OCI-LY7 (cell line): ENCODE measurements around the gene MORN1. TPM values are rescaled to one million over a fixed set of nuclear protein-coding genes. Genes with fewer than 3 reads are reported as not detected.

Experiments used
- BruUV-seq: library from RNA; stranded (reverse); fragments of 400-500 nt; replicated peaks from 2 replicates; lab custom pipeline; 2021; lab: Mats Ljungman, UMichigan
- CTCF ChIA-PET: fragments of 300-600 bp; sonication (Branson Sonifier 250); formaldehyde crosslinking; loops from one replicate; lab custom pipeline; 2022; ENCODE audit warnings: antibody characterized with exemption; ENCODE audit not compliant: unreplicated experiment; lab: Charles Lee
- POLR2A ChIA-PET: fragments of 300-600 bp; sonication (Branson Sonifier 250); formaldehyde crosslinking; loops from one replicate; lab custom pipeline; 2022; ENCODE audit warnings: antibody characterized with exemption; lab: Charles Lee
- DNase-seq: peaks from one replicate; pipeline ENCODE4 v3.0.0-alpha.2; 2015; ENCODE audit warnings: low spot score
- H2AFZ ChIP-seq: fragments of 200-600 bp; sonication (generic), shearing (Covaris generic); 2 replicates; pipeline ENCODE4 v1.6.1; 2014; ENCODE audit warnings: mild to moderate bottlenecking, antibody characterized with exemption, low read length, moderate library complexity
- H3K27ac ChIP-seq: fragments of 200-600 bp; sonication (generic); 2 replicates; pipeline ENCODE4 v1.5.1; 2014; ENCODE audit warnings: mixed run types, low read depth, mild to moderate bottlenecking, moderate library complexity, low read length, inconsistent platforms; ENCODE audit not compliant: poor library complexity, severe bottlenecking
- H3K36me3 ChIP-seq: fragments of 200-600 bp; sonication (generic); 2 replicates; pipeline ENCODE4 v1.6.1; 2014; ENCODE audit warnings: mild to moderate bottlenecking, antibody characterized with exemption, low read length, moderate library complexity, mixed read lengths; ENCODE audit not compliant: insufficient read depth
- H3K4me1 ChIP-seq: fragments of 200-600 bp; sonication (generic); 2 replicates; pipeline ENCODE4 v1.5.1; 2014; ENCODE audit warnings: mild to moderate bottlenecking, low read length; ENCODE audit not compliant: insufficient read depth, poor library complexity, severe bottlenecking
- H3K4me2 ChIP-seq: fragments of 200-600 bp; sonication (generic); 2 replicates; pipeline ENCODE4 v1.6.1; 2014; ENCODE audit warnings: mild to moderate bottlenecking, low read length
- H3K4me3 ChIP-seq: fragments of 200-600 bp; sonication (generic); 2 replicates; pipeline ENCODE4 v1.5.1; 2014; ENCODE audit warnings: mild to moderate bottlenecking, low read depth, low read length; ENCODE audit not compliant: poor library complexity, severe bottlenecking
- H3K79me2 ChIP-seq: fragments of 200-600 bp; sonication (generic); 2 replicates; pipeline ENCODE4 v1.6.1; 2016; ENCODE audit warnings: low read depth, mild to moderate bottlenecking, low read length, moderate library complexity, mixed read lengths; ENCODE audit not compliant: insufficient read depth
- H3K9me2 ChIP-seq: fragments of 200-600 bp; sonication (generic); 2 replicates; pipeline ENCODE4 v1.6.1; 2016; ENCODE audit warnings: mild to moderate bottlenecking, low read length, mixed read lengths; ENCODE audit not compliant: insufficient read depth
- H3K9me3 ChIP-seq: fragments of 200-600 bp; sonication (generic); 2 replicates; pipeline ENCODE4 v1.6.1; 2014; ENCODE audit warnings: mild to moderate bottlenecking, mixed run types, low read length, mixed read lengths
- H4K20me1 ChIP-seq: fragments of 200-600 bp; sonication (generic); 2 replicates; pipeline ENCODE4 v1.6.1; 2014; ENCODE audit warnings: mild to moderate bottlenecking, antibody characterized with exemption, low read length, moderate library complexity, mixed read lengths; ENCODE audit not compliant: insufficient read depth
- CTCF ChIP-seq: fragments of 200-600 bp; sonication (generic); conservative IDR thresholded peaks from 2 replicates; pipeline ENCODE4 v1.5.1; 2014; ENCODE audit warnings: mild to moderate bottlenecking, antibody characterized with exemption, low read length, moderate library complexity, mixed read lengths
- EZH2phosphoT487 ChIP-seq: fragments of 200-600 bp; sonication (generic); IDR thresholded peaks from 2 replicates; pipeline ENCODE4 v1.6.1; 2018; ENCODE audit warnings: low read depth, borderline replicate concordance, mild to moderate bottlenecking, mixed run types, antibody characterized with exemption, low read length, moderate library complexity, mixed read lengths
- intact Hi-C: fragments of 100-400 bp; cut with micrococcal nuclease; formaldehyde crosslinking; loops from one replicate; pipeline ENCODE4 v1.10.0; 2022; ENCODE audit not compliant: unreplicated experiment
- total RNA-seq, 2 experiments: library from RNA; depleted of rRNA in 1 of 2; stranded (reverse); fragments of >200 nt in 1 of 2; shearing (Covaris generic) in 1 of 2; gene quantifications; 2 replicates each; pipeline ENCODE4 v1.2.3, GENCODE V29; 2014 to 2022

The MORN1 gene
- total RNA-seq, 2 experiments from 2014 or later: 13.1 to 29.7 TPM

DNA sequence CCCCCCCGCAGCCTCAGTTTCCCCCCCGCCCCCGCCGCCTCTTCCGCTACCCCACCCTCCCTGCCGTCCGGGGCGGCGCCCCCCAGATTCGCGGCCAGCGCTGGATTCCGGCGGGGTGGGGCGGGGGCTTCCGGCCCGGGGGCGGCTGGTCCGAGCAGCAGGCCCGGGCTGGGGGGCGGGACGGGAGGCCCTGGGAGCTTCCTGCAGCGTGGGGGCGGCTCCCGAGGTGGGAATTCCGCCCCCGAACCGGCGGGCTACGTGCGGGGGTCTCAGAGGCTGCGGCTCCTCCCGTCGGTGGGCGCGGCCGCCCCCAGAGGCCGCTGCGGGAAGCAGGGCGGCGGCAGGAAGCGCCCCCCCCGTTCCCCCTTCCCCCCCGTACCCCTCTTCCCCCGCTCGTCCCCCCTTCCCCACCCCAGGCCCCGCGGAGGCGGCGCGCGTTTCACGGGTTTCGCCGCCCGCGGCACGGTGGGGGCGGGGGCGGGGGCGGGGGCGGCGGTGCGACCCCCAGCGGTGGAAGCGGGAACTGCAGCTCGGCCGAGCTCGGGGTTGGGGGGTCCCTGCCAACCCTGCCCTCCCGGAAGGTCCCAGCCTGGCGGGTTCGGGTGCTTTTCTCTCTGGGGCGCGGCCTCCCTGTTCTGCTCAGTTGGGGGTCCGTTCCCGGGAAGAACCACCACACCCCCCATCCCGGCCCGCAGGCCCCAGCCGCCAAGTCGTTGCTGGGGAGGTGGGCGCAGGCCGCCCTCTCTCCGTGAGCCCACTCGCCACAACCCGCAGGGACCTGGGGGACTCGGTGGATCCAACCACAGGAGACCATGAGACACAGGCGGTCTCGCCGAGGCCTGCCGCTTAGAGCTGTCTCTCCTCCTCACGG lies 76.3 kb downstream of the MORN1 start:
- no peaks in the 10 kb centered on the region for H4K20me1 ChIP-seq
- DNase-seq: peak; percentile 28
- ChIA-PET POLR2A (interaction anchor here (0.8 kb wide), 1 partner anchor 55 kb away, joined by 3 read pairs; no protein-coding TSS in a partner anchor), CTCF (interaction anchor here (0.8 kb wide), 1 partner anchor 120 kb away, joined by 4 read pairs; the partner anchor contains the start of gene FAAP20)
- no peaks in the 10 kb centered on the region for H3K79me2 ChIP-seq
- no TSS peak for BruUV-seq
- peak overlapping the region; percentile 34; the same call in 1 of the 2 replicates for H3K4me2 ChIP-seq
- no peaks in the 10 kb centered on the region for H3K9me3 ChIP-seq
- no peak overlapping the region for H3K27ac ChIP-seq
- no peaks in the 10 kb centered on the region for H3K9me2 ChIP-seq
- H3K4me3 ChIP-seq: no peak overlapping the region
- no peaks in the 10 kb centered on the region for H3K36me3 ChIP-seq
- no peak overlapping the region for H2AFZ ChIP-seq
- intact Hi-C loops: no loop called here
- peaks cover 3% of the 10 kb centered on the region for H3K4me1 ChIP-seq
- TF ChIP-seq EZH2phosphoT487 (no peak), CTCF (peak; percentile 69)

DNA sequence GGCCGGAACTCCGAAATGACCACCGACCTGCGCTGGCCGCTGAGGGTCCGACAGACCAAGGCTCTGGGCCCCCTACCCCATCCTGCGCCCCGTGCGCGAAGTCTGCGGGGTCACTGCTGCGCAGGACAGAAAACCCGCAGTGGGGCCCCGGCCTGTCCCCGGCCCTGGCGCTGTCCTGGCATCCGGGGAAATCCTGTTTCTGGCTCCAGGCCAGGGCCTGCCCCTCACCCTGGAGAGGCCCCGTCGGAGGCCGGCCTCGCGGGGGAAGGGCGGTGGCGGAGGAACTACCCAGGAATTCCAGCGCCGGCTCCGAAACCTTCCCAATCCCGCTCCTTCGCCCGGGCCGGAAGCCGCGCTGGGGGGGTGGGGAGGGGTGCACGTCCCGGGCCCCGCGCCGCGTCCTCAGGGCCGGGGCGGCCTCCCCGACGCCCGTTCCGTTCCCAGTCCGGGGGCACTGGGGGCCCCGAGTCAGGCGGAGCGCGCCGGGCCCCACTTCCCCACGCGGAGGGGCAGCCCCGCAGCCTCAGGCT lies 77.0 kb downstream of the MORN1 start:
- H3K4me2 ChIP-seq: no peak overlapping the region
- no peak overlapping the region for H2AFZ ChIP-seq
- DNase-seq: no peak
- intact Hi-C loops: no loop called here
- no peaks in the 10 kb centered on the region for H3K79me2 ChIP-seq
- no peaks in the 10 kb centered on the region for H3K9me2 ChIP-seq
- peaks cover 3% of the 10 kb centered on the region for H3K4me1 ChIP-seq
- H3K9me3 ChIP-seq: no peaks in the 10 kb centered on the region
- no peak for TF ChIP-seq EZH2phosphoT487
- TF ChIP-seq CTCF: no peak
- H3K27ac ChIP-seq: no peak overlapping the region
- no peak overlapping the region for H3K4me3 ChIP-seq
- CTCF ChIA-PET: no interaction called here
- no peaks in the 10 kb centered on the region for H3K36me3 ChIP-seq
- no TSS peak for BruUV-seq
- no peaks in the 10 kb centered on the region for H4K20me1 ChIP-seq
- POLR2A ChIA-PET: no interaction called here
